ENCODE data around the gene DCLRE1B.

Gene DCLRE1B

DNA sequence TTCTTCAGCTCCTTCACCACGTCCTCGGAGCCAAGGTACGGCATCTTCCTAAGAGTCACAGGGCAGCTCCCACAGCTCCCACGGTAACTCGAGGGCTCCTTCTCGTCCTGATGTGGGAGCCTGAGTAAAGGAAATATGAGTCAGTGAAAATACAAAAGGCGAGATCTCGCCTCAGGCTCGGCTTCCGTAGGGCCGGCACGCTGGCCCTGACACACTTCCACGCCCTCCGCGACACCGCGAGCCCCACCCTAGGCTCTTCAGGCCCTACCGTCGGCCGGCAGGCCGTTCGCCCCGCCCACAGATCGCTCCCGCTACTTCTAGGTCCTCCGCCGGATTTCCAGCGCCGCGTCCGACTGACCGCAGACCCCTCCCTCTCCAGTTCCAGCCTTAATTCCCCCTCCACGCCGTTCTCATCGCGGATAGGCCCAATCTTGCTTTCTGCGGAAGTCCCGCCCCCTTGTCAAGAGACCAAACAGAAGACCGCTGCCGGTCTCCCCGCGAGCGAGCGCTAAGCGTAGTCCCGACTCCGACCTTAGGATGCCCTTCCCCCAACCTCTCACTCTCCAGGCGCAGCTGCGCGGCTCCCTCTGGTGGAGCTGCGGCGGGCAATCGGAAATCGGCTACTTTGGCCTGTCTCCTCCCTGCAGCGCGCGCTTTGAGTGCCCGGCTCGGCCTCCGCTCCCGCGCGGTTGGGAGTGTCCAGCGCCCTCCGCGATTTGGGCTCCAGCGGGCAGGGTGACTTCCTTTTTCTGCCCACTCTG lies at the start of gene DCLRE1B, which contains the start of gene AP4B1:
TSS of gene DCLRE1B (plus strand) at position 653 of the 761 bp plus-strand sequence. CDS start 261 bp downstream, outside the sequence.
TSS of gene AP4B1 (minus strand) at position 126 of the 761 bp plus-strand sequence. CDS start at position 44, 82 bp downstream.
- peak; percentile 92 for DNase-seq (ENCODE audit: low read depth)

DNA sequence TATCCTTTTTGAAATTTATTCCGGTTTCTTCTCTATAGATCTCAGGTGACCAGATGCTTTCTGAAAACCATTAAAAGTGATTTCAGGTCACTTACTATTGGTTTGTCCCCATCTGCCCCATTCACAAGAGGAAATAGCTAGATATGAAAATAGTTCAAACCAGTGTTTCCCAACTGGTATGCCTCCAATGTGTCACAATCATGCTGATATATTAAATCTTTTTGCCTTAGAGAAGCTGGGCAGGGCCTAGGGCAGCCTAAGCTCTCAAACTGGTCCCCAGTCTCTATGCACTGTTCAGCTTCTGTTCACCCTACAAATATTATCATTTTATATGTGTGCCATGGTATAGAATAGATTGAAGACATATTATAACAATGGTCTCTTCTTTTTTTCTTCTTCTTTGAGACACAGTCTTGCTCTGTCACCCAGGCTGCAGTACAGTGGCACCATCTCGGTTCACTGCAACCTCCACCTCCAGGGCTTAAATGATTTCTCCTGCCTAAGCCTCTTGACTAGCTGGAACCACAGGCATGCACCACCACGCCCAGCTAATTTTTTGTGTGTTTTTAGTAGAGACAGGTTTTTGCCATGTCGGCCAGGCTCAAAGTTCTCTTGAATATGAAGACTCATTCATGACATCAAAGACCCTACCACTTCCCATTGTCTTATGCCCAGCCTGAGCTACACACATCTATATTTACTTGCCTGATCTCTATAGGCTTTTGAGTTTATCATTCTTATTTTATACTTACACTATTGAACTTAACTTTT lies 49.3 kb upstream of the DCLRE1B start:
- DNase-seq (ENCODE audit: low read depth) = no peak

DNA sequence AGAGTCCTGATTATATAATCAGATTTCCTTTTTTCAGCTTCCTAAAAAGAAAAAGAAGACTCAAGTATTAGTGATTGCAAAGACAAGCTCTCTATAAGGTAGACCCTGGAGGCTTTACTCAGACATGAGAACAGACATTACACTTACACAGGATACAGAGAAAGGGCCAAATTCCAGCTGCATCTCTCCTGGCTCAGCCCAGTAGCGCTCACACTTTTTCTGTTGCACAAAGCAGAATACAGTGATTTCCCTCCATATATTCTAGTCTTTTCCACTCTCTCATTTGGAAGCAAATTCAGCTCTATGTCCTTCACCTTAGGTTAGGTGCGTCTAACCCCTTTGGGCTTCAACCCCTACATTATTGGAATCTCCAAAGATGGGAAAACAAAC lies 48.7 kb upstream of the DCLRE1B start:
- no peak for DNase-seq (ENCODE audit: low read depth)

GRCh38 chr1:113857776-113858175 lies 47.4 kb upstream of the DCLRE1B start:
- no peak for DNase-seq (ENCODE audit: low read depth)

- DNase-seq (ENCODE audit: low read depth) = no peak
Observed at GRCh38 chr1:113858418-113858817, 46.7 kb upstream of the DCLRE1B start.

- DNase-seq (ENCODE audit: low read depth) = no peak
Observed at GRCh38 chr1:113858982-113859381, 46.1 kb upstream of the DCLRE1B start.

- no peak for DNase-seq (ENCODE audit: low read depth)
Observed at GRCh38 chr1:113859478-113860175, 45.5 kb upstream of the DCLRE1B start.

GRCh38 chr1:113860891-113861290 lies 44.2 kb upstream of the DCLRE1B start:
- no peak for DNase-seq (ENCODE audit: low read depth)

DNA sequence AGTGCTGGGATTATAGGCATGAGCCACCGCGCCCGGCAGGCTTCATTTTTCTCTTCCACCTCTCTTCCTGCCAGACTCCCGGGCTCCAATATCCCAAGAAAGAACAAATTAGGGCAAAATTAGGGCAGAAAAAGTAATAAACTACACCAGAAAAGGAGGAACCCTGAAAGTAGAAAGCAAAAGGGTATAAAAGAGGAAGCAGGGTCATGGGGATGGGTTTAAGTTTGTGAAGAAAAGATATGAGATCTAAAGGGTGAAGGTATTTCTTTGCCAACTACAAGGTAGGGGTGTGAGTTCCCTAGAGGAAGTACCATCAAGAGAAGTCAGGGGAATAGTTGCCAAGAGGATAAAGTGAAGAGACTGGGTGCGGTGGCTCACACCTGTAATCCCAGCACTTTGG lies 43.5 kb upstream of the DCLRE1B start:
- no peak for DNase-seq (ENCODE audit: low read depth)

DNA sequence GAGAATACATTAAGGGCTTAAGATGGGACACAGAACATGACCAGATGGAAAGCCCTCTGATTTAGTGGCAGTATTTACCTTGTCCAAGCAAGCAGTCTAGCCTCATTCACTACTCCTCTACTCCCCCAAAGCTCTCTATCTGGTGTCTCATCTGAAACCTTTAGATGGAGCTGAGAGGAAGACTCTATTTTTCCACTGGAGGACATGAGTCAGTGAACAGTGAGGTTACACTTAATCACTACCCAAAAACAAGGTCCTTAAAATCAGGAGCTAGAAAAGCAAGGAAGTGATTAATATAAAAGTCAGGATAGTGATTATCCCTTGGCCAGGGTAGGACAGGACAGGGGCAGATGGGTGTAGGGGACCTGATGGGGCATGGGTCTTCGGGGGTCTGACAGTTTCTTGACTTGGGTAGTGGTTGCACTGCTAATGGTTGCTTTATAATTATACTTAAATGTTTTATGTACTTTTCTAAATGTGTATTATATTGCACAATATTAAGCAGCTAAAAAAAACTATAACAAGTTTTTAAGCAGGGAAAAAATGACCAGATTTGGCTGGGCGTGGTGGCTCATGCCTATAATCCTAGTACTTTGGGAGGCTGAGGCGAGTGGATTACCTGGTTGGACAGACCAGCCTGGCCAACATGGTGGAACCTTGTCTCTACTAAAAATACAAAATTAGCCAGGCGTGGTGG lies 36.6 kb upstream of the DCLRE1B start:
- no peak for DNase-seq (ENCODE audit: low read depth)

DNA sequence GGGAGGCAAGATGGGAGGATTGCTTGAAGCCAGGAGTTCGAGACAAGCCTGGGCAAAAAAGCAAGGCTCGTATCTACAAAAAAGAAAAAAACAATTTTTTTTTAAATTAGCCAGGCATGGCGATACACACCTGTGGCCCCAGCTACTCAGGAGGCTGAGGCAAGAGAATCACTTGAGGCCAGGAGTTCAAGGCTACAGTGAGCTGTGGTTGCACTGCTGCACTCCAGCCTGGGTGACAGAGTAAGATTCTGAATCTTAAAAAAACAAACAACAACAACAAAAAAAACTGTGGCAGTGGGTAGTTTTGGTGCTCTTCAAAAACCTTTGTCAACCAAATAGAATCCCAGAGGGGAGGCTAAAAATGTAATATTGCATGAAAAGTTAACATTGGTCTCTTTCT lies 34.3 kb upstream of the DCLRE1B start:
- no peak for DNase-seq (ENCODE audit: low read depth)

GRCh38 chr1:113871597-113872113 lies 33.5 kb upstream of the DCLRE1B start, which contains the start of gene PTPN22:
TSS of gene PTPN22 (minus strand) at chr1:113871712.
- DNase-seq (ENCODE audit: low read depth) = peak; percentile 51

DNA sequence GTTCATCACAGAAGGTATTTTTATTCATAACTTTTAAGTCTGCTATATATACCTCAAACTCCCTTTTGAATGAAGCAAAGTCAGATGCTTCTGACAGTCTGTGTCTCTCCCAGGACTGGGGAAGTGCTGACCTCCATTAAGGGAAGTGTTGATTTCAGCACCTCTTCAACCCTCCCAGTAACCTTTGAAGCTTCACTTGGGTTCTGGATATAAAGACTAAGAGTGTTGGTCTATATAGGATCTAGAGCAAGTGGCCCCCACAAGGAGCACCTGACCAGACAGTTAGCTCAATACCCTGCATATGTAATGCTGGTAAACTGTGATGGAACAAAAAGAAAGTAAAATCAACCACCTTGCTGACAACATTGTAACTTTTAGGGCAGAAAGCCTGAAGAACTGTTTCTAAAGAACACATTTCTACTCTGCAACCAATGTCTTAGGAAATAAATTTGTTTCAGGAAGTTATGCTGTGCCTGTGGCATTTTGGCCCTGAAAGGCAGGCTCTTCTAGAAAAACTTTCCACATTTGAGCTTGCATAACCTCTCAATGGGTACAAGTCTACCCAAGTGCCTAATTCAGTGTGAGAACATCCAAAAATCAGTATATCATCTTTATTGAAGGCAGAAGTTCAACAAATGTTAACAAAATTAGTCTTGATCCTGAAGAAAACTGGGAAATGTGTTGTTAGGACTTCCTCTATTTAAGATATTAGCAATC lies 32.7 kb upstream of the DCLRE1B start:
- no peak for DNase-seq (ENCODE audit: low read depth)

DNA sequence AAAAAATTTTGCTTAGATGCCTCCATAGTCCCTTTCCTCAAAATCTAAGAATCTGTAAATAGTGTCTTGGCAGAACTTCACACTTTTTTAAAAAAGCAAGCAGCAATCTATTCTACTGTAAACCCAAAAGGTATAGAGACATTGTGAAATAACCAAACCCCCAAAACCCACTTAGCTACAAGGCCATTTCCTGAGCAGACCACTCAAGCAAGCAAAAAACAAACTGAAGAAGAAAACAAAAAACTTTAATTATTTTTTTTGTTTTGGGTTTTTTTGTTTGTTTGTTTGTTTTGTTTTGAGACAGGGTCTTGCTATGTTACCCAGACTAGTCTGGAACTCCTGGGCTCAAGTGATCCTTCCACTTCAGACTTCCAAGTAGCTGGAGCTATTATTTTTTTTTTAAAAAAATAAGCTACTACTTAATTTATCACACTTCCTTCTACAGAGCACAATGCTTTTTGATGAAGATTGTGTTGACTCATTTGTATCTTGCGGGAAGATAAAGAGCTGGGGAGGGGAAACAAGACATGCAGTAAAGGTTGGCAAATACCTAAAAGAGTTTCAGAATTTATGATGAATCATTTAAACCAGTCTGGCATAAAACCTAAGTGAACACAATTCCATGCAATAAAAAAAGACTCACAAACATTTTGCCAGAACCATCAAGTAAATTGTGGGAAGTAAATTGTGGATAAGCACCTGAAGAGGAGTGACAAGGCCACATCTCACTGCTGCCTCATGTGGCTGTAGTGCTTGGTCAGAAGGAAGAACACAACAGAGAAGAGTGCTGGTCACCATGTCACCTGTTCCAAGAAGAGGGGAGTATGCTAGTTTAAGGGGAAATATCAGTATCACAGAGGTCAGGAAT lies 30.9 kb upstream of the DCLRE1B start:
- DNase-seq (ENCODE audit: low read depth) = no peak

DNA sequence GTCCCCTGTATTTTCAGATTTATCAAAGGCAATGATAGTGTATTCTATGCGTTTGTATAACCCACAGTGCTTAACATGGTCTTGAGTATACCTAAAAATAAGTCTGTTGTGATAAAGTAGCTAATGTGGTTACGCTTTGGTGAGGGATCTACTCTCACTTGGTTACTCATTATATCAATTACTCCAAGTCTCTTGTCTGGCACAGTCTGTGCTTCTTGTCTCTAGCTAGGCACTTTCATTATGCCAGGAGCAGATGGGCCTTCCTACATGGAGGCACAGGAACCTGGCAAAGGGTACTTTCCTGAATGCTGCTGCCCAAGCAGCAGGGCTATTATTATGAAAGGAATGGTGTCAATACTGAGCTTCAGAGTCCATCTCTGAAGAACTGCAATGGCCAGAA lies 29.4 kb upstream of the DCLRE1B start:
- DNase-seq (ENCODE audit: low read depth) = no peak

- no peak for DNase-seq (ENCODE audit: low read depth)
Observed at GRCh38 chr1:113876176-113876575, 28.9 kb upstream of the DCLRE1B start.

DNA sequence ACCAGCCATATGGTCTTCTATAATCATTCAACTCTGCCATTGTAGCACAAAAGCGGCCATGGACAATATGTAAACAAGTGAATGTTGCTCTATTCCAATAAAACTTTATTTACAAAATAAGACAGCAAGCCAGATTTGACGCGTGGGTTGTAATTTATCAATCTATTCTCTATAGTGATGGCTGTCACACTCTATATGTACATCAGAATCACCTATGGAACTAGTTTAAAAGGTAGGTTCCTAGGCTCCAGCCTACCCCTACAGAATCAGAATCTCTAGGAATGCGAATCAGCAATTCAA lies 25.4 kb upstream of the DCLRE1B start:
- no peak for DNase-seq (ENCODE audit: low read depth)

DNA sequence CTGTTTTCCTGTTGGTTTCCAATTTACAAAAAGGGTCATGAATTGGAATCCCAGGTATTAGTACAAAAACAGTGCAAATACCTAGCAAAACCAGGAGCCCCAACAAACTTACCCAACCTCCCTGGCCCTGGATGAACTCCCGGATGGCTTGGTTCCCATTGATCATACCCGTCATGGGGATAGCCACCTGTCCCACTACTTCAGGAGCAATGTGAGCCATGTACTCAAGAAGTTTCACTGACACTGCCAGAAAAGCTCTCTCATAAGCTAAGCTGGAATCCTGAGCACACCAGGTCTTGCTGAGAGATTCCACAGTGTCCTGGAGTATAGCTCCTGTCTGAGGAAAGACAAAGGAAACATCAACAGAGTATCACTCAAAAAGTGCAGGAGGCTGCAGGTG lies 23.5 kb upstream of the DCLRE1B start:
- no peak for DNase-seq (ENCODE audit: low read depth)

DNA sequence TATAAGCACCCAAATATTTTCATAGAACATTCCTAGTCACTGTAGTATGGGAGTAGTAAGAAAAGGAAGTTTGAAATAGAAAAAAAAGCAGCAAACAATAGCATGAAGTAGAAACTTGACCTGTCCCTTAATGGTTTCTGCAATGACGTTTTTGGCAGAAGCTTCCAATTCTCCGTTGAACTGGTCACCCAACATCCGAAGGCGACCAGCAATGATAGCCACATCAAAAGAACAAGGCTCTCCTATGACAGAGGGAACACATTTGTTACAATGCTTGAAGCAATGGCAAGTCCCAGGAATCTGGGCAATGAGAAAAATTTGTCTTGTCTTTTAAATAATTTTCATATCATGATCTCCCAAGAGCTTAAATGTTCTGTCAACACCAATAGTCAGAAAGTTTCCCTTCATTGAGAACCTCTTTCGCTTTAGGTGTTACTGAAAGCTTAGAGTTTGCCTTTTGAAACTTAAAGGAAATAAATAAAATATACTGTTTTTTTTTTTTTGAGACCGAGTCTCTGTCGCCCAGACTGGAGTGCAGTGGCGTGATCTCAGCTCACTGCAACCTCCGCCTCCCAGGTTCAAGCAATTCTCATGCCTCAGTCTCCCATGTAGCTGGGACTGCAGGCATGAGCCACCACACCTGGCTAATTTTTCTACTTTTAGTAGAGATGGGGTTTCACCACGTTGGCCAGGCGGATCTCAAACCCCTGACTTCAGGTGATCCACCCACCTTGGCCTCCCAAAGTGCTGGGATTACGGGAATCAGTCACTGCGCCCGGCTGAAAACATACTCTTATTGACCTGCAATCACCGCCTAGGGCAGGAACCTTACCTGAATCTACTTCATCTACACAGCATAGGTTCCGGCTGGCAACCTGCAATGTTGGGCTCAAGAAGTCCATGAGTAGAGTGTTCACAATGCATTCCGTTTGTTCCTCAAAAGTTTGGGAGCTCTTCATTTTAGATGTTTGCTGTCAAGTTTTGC lies 18.4 kb upstream of the DCLRE1B start:
- no peak for DNase-seq (ENCODE audit: low read depth)

Data from stimulated activated CD8-positive, alpha-beta memory T cell treated with anti-CD3 and anti-CD28 coated beads, Interleukin-7, amount 100 ng/mL, for 24 hours (primary cell).